Loucy (cell line): ENCODE results near the gene TCF7L2.

Source experiments
- H2AFZ ChIP-seq: fragments of 200-600 bp; sonication (generic); 2 replicates; pipeline ENCODE4 v1.6.0; 2016; ENCODE audit warnings: antibody characterized with exemption, mild to moderate bottlenecking, low read length, moderate library complexity
- H3F3A ChIP-seq: fragments of 200-600 bp; 2 replicates; pipeline ENCODE4 v1.6.0; 2016; ENCODE audit warnings: antibody characterized with exemption, low read depth, mild to moderate bottlenecking
- H3K27me3 ChIP-seq: fragments of 200-600 bp; sonication (generic); 2 replicates; pipeline ENCODE4 v1.6.1; 2014; ENCODE audit warnings: low read length, mild to moderate bottlenecking; ENCODE audit not compliant: insufficient read depth, poor library complexity, severe bottlenecking
- H3K36me3 ChIP-seq: fragments of 200-600 bp; sonication (generic); 2 replicates; pipeline ENCODE4 v1.6.1; 2016; ENCODE audit warnings: low read length; ENCODE audit not compliant: insufficient read depth
- H3K4me1 ChIP-seq: fragments of 200-600 bp; sonication (generic); 2 replicates; pipeline ENCODE4 v1.5.1; 2014; ENCODE audit warnings: low read length, mild to moderate bottlenecking; ENCODE audit not compliant: insufficient read depth, poor library complexity, severe bottlenecking
- H3K4me2 ChIP-seq: fragments of 200-600 bp; sonication (generic); 2 replicates; pipeline ENCODE4 v1.6.0; 2014; ENCODE audit warnings: antibody characterized with exemption, low read length, low read depth, mild to moderate bottlenecking; ENCODE audit not compliant: poor library complexity, severe bottlenecking
- H3K4me3 ChIP-seq: fragments of 200-600 bp; sonication (generic); 2 replicates; pipeline ENCODE4 v1.5.1; 2014; ENCODE audit warnings: low read length, mild to moderate bottlenecking, mixed read lengths; ENCODE audit not compliant: poor library complexity, severe bottlenecking
- H3K79me2 ChIP-seq: fragments of 200-600 bp; sonication (generic); 2 replicates; pipeline ENCODE4 v1.6.1; 2014; ENCODE audit warnings: low read length; ENCODE audit not compliant: insufficient read depth
- H3K9ac ChIP-seq: fragments of 200-600 bp; sonication (generic); 2 replicates; pipeline ENCODE4 v1.6.0; 2014; ENCODE audit warnings: mild to moderate bottlenecking, low read depth, low read length, moderate library complexity; ENCODE audit not compliant: poor library complexity, severe bottlenecking
- H3K9me2 ChIP-seq: fragments of 200-600 bp; sonication (generic); replicated peaks from 2 replicates; pipeline ENCODE4 v1.6.1; 2016; ENCODE audit warnings: low read depth, low read length, mixed read lengths
- H3K9me3 ChIP-seq: fragments of 200-600 bp; sonication (generic); 2 replicates; pipeline ENCODE4 v1.6.1; 2014; ENCODE audit warnings: mild to moderate bottlenecking, antibody characterized with exemption, low read length, low read depth; ENCODE audit not compliant: insufficient read depth
- H4K20me1 ChIP-seq: fragments of 200-600 bp; sonication (generic); 2 replicates; pipeline ENCODE4 v1.6.0; 2014; ENCODE audit warnings: antibody characterized with exemption, low read length, mild to moderate bottlenecking; ENCODE audit not compliant: insufficient read depth, poor library complexity, severe bottlenecking
- CTCF ChIP-seq: fragments of 200-600 bp; sonication (generic); conservative IDR thresholded peaks from 2 replicates; pipeline ENCODE4 v1.5.1; 2014; ENCODE audit warnings: mild to moderate bottlenecking, antibody characterized with exemption, low read length
- EZH2phosphoT487 ChIP-seq: fragments of 200-600 bp; IDR thresholded peaks from 2 replicates; pipeline ENCODE4 v1.6.1; 2018; ENCODE audit warnings: antibody characterized with exemption, mild to moderate bottlenecking, moderate library complexity, borderline replicate concordance

Gene TCF7L2

DNA sequence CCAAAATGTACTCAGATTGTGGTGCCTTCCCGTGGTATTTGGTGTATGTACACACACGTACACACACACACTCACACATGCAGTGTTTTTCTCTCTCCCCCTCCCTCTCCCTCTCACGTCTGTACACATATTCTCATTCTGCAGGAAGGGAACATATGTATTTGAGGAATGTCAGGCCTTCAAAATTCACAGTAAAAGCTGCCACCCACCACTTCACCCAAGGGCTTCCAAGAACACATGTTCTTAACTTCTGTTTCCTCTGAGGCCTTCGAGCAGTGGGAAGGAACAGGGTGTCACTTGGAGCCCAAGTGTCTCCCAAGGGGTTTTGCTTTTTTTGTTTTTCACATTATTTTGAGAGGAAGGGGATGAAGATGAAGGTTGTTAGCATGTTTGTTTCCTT, 198.9 kb downstream of the TCF7L2 start:
- H2AFZ ChIP-seq: no peak overlapping the region
- H3K4me2 ChIP-seq: no peak overlapping the region
- peaks cover 56% of the 10 kb centered on the region; the same call in 1 of the 2 replicates for H3K36me3 ChIP-seq
- H3K9me2 ChIP-seq: no peaks in the 10 kb centered on the region
- no peak overlapping the region for H3K4me3 ChIP-seq
- H3K79me2 ChIP-seq: no peaks in the 10 kb centered on the region
- H4K20me1 ChIP-seq: no peaks in the 10 kb centered on the region
- H3K9ac ChIP-seq: no peak overlapping the region
- TF ChIP-seq CTCF: no peak
- no peak for TF ChIP-seq EZH2phosphoT487
- H3K27me3 ChIP-seq: no peaks in the 10 kb centered on the region
- no peaks in the 10 kb centered on the region for H3K9me3 ChIP-seq
- no peaks in the 10 kb centered on the region for H3F3A ChIP-seq
- no peaks in the 10 kb centered on the region for H3K4me1 ChIP-seq

GRCh38 chr10:113149626-113150025, 199.6 kb downstream of the TCF7L2 start:
- Histone ChIP-seq H3K79me2 (no peaks in the 10 kb centered on the region), H3F3A (no peaks in the 10 kb centered on the region), H4K20me1 (no peaks in the 10 kb centered on the region), H3K9me2 (no peaks in the 10 kb centered on the region), H3K36me3 (peaks cover 57% of the 10 kb centered on the region; the same call in 1 of the 2 replicates), H3K4me1 (no peaks in the 10 kb centered on the region), H3K4me2 (no peak overlapping the region), H3K27me3 (no peaks in the 10 kb centered on the region), H2AFZ (no peak overlapping the region), H3K9ac (no peak overlapping the region), H3K9me3 (no peaks in the 10 kb centered on the region), H3K4me3 (no peak overlapping the region)
- TF ChIP-seq CTCF (no peak), EZH2phosphoT487 (no peak)

- Histone ChIP-seq H3K79me2 (no peaks in the 10 kb centered on the region), H3K27me3 (no peaks in the 10 kb centered on the region), H3K9ac (no peak overlapping the region), H4K20me1 (no peaks in the 10 kb centered on the region), H3K4me1 (no peaks in the 10 kb centered on the region), H3K9me2 (no peaks in the 10 kb centered on the region), H3K9me3 (no peaks in the 10 kb centered on the region), H3K36me3 (peaks cover 58% of the 10 kb centered on the region; the same call in 1 of the 2 replicates), H3K4me3 (no peak overlapping the region), H2AFZ (no peak overlapping the region), H3K4me2 (no peak overlapping the region), H3F3A (no peaks in the 10 kb centered on the region)
- TF ChIP-seq CTCF: no peak
Observed at GRCh38 chr10:113151190-113151666, 201.2 kb downstream of the TCF7L2 start.
